ENCODE measurements around the gene AKT3. TPM values are rescaled to one million over a fixed set of nuclear protein-coding genes. Genes with fewer than 3 reads are reported as not detected.

The AKT3 gene
- total RNA-seq, 2 experiments from 2014 or later: 36.9 to 38.7 TPM

- ChIA-PET POLR2A (no interaction called here), CTCF (no interaction called here)
Observed at GRCh38 chr1:243543501-243543900, 306.5 kb downstream of the AKT3 start.

DNA sequence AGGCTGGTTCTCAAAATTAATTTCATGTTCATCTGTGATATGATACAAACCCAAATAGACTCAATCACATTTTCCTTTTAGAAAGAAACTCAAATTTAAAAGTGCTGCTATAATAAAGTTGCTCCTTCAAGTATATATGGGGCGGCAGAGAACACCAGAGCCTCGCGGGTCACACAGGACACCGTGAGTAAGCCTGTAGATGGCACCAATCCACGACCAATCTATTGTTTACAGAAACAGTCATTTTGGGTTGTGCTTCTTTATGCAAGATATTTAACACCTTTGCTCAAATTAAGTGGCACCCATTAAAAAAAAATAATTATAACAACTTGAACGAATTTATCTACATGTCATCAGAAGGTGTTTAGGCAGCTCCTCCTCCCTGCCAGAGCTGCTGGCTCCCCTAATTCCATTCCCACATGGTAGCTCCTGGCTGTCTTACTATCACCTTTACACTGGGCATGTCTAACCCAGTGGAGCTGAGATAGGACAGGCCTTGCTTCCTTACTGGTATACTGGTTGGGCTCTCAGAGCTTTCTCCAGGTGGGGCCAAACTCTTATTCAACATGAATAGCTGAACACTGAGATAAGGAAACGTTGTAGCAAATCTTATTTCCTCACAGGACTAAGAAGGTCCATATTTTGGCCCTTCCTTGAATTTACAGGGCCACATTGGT lies 307.2 kb downstream of the AKT3 start:
- ChIA-PET POLR2A (no interaction called here), CTCF (no interaction called here)

- ChIA-PET CTCF (no interaction called here), POLR2A (no interaction called here)
Observed at GRCh38 chr1:243539636-243540035, 310.4 kb downstream of the AKT3 start.

DNA sequence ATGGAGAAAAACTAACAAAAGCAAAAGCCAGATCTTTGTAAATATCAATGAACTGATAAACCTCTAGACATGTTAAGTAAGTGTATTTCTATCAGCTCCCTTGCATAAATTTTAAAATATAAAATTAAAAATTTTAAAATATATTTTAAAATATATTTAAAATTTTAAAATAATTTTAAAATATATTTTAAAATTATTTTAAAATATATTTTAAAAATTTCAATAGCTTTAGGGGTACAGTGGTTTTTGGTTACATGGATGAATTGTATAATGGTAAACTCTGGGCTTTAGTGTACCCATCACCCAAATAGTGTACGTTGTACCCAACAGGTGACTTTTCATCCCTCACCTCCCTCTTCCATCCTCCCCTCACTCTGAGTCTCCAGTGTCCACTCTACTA lies 315.0 kb downstream of the AKT3 start:
- ChIA-PET CTCF (no interaction called here), POLR2A (no interaction called here)

DNA sequence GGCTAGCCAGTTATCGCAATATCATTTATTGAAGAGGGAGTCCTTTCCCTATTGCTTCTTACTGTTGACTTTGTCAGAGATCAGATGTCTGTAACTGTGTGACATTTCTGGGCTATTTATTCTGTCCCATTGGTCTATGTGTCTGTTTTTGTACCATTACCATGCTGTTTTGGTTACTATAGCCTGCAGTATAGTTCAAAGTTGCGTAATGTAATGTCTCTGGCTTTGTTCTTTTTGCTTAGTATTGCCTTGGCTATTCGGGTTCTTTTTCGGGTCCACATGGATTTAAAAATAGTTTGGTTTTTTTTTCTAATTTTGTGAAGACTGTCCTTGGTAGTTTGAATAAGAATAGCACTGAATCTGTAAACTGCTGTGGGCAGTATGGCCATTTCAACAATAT lies 320.5 kb downstream of the AKT3 start:
- ChIA-PET CTCF (interaction anchor here (0.7 kb wide), 1 partner anchor 131 kb away, joined by 5 read pairs; no protein-coding TSS in a partner anchor), POLR2A (no interaction called here)

- ChIA-PET CTCF (interaction anchor here (0.7 kb wide), 1 partner anchor 131 kb away, joined by 5 read pairs; no protein-coding TSS in a partner anchor), POLR2A (no interaction called here)
Observed at GRCh38 chr1:243528459-243529121, 321.5 kb downstream of the AKT3 start.

- CTCF ChIA-PET: no interaction called here
Observed at GRCh38 chr1:243526180-243526579, 323.9 kb downstream of the AKT3 start.

DNA sequence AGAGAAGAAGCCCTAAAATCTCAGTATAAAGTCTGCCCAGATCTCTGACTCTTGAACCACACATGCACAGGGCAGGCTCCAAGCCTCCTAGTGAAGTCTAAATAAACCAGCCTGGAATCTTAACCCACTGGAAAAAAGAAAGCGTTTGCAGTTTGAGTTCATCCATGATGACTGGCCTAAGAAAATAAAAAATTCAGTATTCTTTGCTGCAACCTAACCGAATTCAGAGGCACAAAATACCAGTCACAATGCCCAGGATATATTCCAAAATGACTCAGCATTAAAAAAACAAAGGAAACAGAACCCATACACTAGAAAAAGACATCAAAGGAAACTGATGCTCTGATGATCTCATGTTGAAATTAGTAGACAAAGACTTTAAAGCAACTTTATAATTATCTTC lies 325.0 kb downstream of the AKT3 start:
- ChIA-PET POLR2A (no interaction called here), CTCF (no interaction called here)

More at GRCh38 chr1:243526180-243526579, 323.9 kb downstream of the AKT3 start:
- POLR2A ChIA-PET: no interaction called here

GRCh38 chr1:243523766-243524165 lies 326.3 kb downstream of the AKT3 start:
- POLR2A ChIA-PET: interaction anchor here (0.6 kb wide), 1 partner anchor 51 kb away, joined by 5 read pairs; no protein-coding TSS in a partner anchor
- CTCF ChIA-PET: no interaction called here

GRCh38 chr1:243520831-243521230 lies 329.2 kb downstream of the AKT3 start:
- POLR2A ChIA-PET: no interaction called here

GRCh38 chr1:243514927-243515326 lies 335.1 kb downstream of the AKT3 start:
- ChIA-PET POLR2A (no interaction called here), CTCF (no interaction called here)

More at GRCh38 chr1:243520831-243521230, 329.2 kb downstream of the AKT3 start:
- CTCF ChIA-PET: interaction anchor here (0.6 kb wide), 1 partner anchor 275 kb away, joined by 3 read pairs; no protein-coding TSS in a partner anchor

GRCh38 chr1:243513726-243514491 lies 336.1 kb downstream of the AKT3 start:
- ChIA-PET POLR2A (no interaction called here), CTCF (no interaction called here)

DNA sequence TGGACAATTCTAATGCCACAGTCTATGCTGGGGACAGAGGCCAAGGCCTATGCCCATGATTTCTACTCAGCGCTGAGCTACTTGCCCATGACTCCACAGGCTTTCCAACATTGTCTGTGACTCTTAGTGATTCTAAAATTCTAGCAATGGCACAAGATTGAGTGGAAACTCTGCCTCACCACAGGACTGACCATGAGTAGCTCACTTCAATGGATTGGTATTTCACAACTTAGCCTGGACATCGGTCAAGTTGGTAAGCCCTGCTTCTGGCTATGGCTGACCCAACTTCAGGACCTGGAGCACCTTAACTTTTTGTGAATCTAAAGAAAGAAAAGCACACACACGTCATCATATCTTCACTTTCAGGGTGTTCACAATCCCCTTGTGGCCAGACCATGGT lies 339.1 kb downstream of the AKT3 start:
- POLR2A ChIA-PET: no interaction called here
- CTCF ChIA-PET: no interaction called here

GRCh38 chr1:243508943-243509342 lies 341.1 kb downstream of the AKT3 start:
- CTCF ChIA-PET: no interaction called here
- POLR2A ChIA-PET: no interaction called here

DNA sequence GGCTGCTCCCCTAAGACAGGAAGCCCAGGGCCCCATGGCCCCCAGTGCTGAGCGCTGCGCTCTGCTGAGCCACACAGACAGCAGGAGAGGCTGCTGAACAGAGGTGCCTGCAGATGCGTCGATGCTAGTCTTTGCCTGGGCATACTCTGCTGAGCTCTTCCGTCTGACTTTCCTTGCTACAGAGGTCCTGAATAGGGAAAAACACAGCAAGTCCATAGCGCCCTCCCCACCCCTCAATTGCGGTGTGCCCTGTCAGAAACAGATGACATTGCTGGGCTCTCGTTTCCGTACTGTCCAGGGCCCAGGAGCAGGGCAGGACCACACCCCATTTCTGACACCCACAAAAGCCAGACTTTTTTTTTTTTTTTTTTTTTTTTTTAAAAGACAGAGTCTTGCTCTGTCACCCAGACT lies 341.7 kb downstream of the AKT3 start:
- ChIA-PET CTCF (interaction anchor here (1.2 kb wide), 1 partner anchor 9 kb away, joined by 3 read pairs; no protein-coding TSS in a partner anchor), POLR2A (no interaction called here)

DNA sequence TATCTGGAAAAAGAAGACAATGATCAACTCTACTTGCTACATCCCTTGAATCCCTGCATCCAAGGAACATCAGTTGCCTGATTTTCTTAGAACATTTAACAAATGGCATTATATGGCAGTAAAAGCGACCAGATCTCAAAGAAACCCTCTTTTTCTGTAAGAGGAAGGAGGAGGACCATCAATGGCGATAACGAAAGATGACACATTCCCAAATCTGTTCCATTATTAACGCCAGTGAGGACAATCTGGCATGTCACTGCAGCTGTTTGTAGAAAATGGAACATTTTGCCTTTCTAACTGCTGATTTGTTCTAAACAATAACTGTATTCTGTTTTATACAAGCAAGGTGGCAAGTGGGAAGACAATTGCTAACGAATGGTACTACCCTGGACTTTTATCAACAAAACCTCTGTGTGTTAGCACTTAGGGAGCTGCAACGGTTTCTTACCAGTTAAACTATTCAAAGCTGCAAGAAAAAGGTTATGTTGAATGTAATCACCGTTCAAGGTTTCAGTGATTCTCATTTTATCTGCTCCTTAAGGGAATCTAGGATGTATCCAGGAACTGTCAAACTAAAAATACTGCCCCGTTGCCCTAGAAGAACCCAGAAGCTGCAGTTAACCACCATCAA lies 342.3 kb downstream of the AKT3 start:
- CTCF ChIA-PET: interaction anchor here (1.2 kb wide), 1 partner anchor 9 kb away, joined by 3 read pairs; no protein-coding TSS in a partner anchor
- POLR2A ChIA-PET: no interaction called here

- ChIA-PET POLR2A (no interaction called here), CTCF (interaction anchor here (1.2 kb wide), 1 partner anchor 8 kb away, joined by 3 read pairs; no protein-coding TSS in a partner anchor)
Observed at GRCh38 chr1:243507001-243507671, 342.9 kb downstream of the AKT3 start.

DNA sequence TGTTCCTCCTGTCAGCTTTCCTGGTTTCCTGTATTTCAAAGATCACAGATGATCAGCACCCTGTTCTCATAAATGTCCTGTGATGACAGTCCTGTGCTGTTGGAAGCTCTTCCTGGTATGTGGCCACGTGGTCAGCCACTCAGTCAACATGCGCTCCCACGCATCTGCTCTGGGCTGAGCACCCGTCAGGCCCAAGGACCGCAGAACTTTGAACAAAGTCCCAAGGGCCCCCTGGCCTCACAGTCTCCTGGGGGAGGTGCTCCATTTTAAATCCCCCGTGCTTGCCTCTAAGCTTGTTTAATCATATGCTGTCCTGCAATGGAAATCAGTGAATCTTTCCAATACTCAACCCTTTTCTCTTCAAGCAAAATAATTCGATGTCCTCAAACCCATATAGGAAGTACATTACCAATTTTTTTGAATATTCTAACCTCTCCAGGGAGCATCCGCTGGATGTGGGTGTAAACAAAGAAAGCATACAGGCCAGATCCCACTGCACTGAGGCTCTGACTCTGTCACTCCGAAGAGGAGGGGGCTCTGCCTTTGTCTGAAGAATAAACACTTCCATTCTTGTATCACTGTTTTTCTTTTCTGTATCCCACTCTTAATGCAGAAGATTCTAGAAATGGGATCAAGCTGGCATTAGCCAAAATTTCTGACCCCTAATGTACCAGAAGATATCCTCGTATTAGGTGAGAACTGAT lies 343.9 kb downstream of the AKT3 start:
- POLR2A ChIA-PET: no interaction called here
- CTCF ChIA-PET: no interaction called here

DNA sequence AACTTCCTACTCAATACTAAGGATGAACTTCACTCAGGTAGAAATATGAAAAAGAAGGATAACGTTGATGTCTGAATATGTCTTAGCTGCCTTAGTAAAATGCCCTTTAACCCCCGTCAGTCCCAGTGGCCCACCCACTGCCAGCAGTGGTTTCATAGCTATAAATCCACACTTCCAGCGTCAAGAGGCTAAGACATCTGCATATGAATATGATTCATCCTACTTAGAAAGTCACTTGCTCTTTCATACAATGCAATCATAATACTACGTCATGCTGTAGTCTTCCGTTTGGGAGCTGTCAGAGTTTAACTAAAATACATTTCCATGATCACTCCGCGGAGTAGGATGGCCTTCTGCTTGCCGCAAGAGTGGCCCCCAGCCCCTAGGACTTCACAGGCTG lies 346.9 kb downstream of the AKT3 start:
- CTCF ChIA-PET: no interaction called here
- POLR2A ChIA-PET: no interaction called here
